Lower leg skin (tissue), 3 donors: Measurements from ENCODE around the gene UMODL1.

Experiments
- POLR2A ChIP-seq, 2 donors: fragments of 450-650 bp; IDR thresholded peaks; one replicate each; pipeline ENCODE4 v1.6.1; 2016 to 2017; ENCODE audit warnings: antibody characterized with exemption in 2 of 2, mild to moderate bottlenecking in 1 of 2, moderate library complexity in 1 of 2
- TF ChIP-seq, protein P1 (sequence below), 3 donors: fragments of 450-650 bp; IDR thresholded peaks; one replicate each; pipeline ENCODE4 v1.5.1; 2016; ENCODE audit warnings: antibody characterized with exemption in 3 of 3, mild to moderate bottlenecking in 3 of 3, moderate library complexity in 2 of 3

DNA sequence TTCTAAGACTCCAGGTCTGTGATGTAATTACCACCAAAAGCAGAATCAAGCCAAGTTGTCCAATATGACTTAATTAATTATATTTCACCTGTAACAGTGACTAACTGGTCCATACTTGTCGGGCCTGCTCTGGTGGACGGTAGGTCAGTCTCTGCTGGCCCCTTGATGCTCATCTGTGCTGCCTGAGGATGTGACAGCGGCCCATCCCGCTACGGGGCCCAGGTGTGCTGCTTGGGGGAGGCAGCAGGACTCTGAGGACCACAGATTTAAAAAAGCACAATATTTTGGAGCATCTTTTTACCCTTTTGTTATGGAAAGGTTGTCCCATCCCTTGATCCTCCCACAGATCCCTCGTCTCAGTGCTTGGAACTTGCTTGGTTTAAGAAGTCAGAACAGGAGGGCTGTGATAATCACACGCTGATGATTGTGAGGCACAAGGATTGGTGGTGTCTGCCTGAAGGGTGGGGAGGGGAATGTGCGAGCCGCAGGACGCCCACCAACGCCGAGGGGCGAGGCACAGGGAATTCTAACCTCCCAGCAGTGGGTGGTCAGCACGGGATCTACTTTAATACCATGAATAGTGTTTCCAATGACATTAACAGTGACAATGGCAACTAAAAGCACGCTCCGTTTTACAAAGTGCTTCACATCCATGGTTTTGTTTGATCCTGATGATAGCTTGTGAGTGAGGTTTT, 27.8 kb upstream of the UMODL1 start:
- TF ChIP-seq, protein P1, sequence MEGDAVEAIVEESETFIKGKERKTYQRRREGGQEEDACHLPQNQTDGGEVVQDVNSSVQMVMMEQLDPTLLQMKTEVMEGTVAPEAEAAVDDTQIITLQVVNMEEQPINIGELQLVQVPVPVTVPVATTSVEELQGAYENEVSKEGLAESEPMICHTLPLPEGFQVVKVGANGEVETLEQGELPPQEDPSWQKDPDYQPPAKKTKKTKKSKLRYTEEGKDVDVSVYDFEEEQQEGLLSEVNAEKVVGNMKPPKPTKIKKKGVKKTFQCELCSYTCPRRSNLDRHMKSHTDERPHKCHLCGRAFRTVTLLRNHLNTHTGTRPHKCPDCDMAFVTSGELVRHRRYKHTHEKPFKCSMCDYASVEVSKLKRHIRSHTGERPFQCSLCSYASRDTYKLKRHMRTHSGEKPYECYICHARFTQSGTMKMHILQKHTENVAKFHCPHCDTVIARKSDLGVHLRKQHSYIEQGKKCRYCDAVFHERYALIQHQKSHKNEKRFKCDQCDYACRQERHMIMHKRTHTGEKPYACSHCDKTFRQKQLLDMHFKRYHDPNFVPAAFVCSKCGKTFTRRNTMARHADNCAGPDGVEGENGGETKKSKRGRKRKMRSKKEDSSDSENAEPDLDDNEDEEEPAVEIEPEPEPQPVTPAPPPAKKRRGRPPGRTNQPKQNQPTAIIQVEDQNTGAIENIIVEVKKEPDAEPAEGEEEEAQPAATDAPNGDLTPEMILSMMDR (IDR thresholded peaks at IDR 0.05): no peak
- no peak for TF ChIP-seq POLR2A (IDR thresholded peaks at IDR 0.05)
